GM19395 (cell line): Measurements from ENCODE around the gene RHOV.

ENCODE experiments used
- ATAC-seq: cut with Tn5 transposase; IDR thresholded peaks from one replicate; pipeline ENCODE4 v1.9.1; 2021; ENCODE audit warnings: mild to moderate bottlenecking, moderate library complexity; ENCODE audit not compliant: unreplicated experiment

RHOV gene

DNA sequence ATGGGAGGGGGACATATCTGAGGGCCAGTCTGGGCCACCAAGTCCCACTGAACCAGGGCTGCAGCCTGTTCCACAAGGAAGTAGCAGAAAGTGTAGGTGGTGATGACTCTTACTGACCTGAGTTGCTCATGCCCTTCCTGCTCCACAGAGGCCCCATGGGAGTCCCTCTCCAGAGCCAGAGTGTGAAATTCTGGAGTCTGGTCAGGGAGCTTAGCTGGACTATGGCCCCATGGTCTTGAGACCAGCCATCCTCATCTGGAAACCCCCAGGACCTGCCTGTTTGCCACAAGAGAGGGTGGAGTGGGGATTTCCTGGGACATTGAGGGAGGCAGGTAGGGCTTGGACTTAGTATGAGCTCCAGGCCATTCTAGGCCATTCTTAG is 27.2 kb downstream of the RHOV start:
- ATAC-seq, result no peak

DNA sequence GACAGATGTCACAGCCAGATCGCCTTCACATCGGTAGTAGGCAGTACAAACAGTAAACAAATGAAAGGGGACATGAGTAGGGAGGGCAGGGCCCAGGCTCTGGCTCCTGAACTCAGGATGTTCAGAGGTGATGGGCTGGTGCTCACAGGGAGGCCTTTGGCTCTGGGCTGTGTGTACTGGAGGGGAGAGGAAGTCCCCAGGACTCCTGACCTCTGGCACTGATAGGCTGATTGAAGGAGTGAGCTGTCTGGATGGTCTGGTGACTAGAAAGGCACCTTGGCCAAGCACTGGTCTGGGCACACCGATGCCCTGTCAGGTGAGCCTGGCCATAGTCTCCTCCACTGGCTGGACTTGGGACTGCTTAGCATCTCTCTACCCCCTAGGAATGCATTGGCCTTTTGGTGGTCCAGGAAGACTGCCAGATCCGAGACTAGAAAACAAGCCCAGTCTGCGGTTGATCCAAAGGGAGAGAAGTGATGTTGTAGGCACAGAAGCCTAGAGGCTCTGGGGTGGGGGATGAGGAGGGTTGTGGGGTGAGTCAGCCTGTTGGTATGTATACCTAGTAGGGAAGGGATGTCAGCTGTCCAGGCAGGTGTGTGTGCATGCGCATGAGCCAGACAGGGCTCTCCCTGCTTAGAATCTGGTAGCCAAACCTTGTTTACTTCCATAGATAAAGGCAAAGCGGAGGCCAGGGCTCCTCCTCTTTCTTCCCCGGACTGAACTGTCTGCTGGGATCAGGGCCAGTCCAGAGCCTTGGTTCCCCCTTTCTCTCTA is 28.3 kb downstream of the RHOV start:
- no peak for ATAC-seq

DNA sequence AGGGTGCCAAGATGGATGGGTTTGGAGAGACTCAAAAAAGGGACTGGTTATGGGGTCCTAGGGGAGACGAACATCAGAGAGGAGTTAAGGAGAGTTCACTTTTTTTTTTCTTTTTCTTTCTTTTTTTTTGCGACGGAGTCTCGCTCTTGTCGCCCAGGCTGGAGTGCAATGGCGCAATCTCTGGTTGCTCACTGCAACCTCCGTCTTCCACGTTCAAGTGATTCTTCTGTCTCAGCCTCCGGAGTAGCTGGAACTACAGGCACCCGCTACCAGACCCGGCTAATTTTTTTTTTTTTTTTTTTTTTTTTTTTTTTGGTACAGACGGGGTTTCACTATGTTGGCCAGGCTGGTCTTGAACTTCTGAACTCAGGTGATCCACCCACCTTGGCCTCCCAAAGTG is 29.0 kb downstream of the RHOV start:
- ATAC-seq, result no peak

DNA sequence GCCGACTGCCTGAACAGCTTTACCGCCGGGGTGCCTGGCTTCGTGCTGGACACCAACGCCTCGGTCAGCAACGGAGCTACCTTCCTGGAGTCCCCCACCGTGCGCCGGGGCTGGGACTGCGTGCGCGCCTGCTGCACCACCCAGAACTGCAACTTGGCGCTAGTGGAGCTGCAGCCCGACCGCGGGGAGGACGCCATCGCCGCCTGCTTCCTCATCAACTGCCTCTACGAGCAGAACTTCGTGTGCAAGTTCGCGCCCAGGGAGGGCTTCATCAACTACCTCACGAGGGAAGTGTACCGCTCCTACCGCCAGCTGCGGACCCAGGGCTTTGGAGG is 29.4 kb downstream of the RHOV start:
- ATAC-seq, result no peak

DNA sequence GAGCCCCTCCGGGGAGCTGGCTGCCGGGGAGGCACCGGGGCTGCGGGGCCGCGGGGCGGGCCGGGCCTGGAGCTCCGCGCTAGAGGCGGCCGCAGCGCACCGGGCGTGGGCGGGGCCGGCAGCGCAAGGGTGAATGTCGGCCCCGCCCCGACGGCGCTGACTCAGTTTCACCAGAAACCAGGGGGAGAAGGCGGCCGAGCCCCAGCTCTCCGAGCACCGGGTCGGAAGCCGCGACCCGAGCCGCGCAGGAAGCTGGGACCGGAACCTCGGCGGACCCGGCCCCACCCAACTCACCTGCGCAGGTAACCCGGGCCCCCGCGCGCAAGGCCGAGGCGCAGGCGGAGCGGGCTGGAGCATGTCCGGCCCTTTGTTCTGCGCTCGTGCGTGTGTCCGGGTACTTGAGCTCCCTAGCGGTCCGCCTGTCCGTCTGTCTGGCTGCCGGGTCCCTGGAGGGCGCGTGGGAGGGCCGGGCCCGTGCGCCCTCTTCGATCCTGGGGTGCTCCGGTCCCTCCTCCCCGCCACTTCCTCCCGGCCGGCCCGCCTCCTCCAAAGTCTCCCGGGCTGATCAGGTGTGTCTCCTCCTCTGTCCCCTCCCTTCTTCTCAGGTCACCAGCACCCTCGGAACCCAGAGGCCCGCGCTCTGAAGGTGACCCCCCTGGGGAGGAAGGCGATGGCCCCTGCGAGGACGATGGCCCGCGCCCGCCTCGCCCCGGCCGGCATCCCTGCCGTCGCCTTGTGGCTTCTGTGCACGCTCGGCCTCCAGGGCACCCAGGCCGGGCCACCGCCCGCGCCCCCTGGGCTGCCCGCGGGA is 29.9 kb downstream of the RHOV start, which contains the start of gene SPINT1:
SPINT1 (plus strand) TSS at position 164 of the 811 bp plus-strand sequence; CDS start at position 671, 507 bp downstream.
- no peak for ATAC-seq

DNA sequence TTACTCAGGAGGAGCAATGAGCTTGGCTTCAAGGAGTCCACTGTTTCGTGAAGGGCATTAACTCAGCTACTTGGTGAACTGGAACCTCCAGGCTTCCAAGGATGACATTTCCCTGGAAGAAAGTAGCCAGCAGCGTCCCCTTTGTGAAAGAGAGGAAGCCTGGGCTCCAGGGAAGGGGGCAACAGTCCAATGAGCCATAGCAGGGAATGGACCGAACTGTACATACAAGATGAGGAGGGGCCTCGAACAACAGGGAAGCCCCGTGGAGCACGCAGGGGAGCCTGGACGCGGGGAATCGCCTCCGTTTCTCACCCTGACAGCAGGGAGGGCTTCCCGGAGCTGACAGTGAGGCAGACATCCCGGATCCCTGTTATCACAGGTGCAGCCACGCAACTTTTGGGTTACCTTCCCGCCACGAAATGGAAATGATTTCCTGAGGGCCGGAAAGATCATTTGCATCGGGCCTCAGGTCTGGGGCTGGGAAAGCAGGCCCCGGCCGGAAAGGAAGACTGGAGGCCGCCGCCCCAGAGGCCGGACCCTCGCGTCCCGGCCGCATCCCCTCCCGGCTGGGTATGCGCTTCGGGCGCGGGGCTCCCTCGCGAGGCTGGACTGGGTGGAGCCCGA is 30.7 kb downstream of the RHOV start:
- no peak for ATAC-seq

DNA sequence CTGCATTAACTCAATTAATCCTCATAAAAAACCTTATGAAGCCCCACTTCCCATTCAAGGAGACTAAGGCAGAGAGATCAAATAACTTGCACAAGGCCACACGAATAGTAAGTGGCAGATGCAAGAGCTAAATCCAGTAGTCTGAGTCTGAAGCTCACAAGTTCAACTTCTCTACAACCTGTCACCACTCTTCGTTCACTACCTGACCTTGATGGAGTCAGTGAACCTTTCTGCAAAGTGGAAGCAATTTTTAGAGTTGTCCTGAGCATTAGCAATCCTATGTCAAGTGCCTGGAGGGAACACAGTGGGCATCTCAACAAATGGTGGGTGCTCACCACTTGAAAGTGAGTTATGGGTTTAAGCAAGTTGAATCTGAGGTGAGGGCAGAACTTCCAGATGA is 32.3 kb downstream of the RHOV start:
- no peak for ATAC-seq

DNA sequence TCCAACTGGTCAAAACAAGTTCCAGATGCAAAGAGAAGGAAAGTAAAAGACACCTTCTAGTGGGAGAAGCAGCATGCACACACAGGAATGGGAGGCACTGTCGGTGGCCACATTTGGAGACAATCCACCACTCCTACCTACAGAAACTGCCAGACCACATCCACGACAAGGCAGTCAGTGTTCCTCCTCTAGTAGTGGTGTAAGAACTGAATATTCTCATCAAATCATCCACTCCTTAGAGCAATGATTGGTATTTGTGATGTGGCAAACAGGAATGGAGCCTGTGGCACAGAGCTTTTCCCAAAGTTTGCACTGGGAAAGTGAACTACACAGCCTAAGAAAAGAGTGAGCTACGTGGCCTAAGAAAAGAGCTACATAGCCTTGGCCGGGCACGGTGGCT is 35.3 kb downstream of the RHOV start:
- no peak for ATAC-seq

DNA sequence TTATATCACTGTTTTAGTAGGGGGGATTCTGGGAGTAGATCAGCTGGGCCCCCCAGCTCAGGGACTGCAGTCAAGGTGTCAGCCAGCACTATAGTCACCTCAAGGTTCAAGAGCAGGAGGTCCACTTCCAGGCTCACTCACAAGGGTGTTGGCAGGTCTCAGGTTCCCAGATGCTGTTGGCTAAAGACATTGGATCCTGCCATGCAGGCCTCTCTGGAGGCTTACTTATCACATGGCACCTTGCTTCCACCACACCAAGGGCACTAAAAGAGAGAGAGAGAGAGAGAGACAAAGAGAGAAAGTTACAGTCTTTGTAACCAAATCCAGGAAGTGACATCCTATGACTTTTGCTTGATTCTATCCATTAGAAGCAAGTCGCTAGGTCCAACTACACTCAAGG is 38.0 kb downstream of the RHOV start:
- no peak for ATAC-seq

DNA sequence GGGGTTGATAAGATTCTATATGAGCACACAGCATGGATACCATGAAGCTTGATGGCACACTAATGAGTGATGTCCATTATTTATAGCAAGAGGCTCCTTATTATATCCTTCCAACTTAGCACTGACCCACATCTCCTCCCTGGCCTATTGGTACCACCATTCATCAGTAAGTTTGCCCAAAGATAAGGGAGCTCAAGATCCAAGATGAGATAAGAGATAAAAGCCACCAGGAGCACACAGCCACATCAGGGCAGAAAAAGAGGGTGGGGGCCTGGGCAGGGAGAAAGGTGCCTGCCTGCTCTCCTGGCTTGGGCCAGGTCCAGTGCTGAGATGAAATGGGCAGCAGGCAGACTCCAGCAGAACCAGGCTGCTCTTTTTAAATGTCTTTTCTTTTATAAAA is 41.1 kb downstream of the RHOV start:
- no peak for ATAC-seq

DNA sequence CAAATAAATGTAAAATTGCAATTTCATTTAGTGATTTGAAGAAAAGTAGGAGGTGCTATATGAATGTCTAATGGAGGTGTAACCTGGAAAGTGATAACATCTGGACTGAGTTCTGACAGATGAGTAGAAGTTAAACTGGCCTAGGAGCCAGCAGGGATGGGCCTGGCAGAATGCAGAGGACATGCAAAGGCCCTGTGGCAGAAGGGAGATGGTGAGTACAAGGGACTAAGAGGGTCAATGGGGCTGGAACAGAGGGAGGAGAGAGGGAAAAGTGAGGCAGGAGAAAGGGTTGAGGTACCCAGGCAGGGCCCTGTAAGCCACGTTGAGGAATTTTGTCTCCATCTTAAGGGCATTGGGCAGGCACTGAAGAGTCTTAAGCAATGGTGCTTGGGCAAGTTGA is 42.2 kb downstream of the RHOV start:
- ATAC-seq, result no peak

DNA sequence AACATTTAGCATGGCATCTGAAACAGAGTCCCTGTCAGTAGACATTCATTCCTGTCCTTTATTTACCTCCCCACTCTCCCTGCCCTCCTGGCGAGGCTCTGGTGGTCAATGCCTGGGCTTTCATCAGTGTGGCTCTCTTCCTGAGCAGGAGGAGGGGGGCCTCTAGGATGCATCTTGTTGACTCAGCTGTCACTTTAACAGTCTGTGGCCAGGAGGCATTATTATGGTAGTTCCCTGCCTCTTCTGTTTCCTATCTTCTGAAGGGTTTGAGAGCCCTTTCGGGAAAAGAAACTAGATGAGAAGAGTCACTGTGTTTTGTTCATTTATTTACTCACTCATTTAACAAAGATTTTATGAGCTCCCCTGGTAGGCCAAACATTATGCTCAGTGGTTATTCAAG is 43.1 kb downstream of the RHOV start:
- ATAC-seq, result no peak

DNA sequence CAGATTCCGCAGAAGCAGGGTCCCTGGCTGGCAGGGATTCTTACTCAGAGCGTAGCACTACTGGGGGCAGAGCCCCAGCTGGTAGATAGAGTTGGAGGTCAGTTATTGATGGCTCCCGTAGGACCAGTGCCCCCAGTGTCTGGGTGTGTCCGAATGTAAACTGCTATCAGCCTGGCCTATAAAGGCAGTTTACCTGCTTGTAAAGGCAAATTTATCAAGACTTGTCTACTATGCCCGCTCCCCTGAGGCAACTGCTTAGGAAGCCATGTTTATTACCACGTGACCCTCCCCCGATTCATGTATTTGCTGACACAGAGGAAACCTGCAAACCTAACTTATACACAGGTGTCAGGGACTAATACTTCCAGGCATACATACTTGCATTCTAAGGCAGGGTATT is 44.9 kb downstream of the RHOV start:
- ATAC-seq, result no peak

DNA sequence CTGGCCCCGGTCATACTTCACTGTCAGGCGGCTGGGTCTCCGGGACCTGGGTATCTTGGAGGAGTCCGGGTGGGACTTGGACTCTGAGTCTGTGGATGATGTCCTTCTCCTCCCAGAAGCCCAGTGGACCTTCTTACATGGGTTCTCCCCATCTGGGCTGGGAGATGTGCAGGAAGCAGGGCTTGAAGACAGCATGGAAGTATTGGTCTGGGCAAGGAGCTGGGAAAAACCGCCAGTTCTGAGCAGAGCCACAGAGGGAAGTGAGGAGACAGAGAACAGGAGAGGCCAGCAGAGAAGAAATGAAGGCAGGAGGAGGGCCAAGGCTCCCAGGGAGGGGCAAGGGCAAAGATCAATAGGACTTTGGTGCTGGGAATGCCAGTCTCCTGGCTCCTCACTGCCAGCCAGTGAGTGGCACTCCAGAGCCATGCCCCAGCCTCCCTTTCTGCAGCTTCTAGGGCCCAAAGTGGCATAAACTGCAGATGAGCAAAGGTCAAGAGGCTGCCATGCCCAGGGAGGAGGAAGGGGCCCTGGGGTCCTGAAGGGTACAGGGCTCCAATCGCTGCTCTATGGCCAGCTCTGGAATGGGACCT is 45.5 kb downstream of the RHOV start, which contains the start of gene PPP1R14D:
PPP1R14D (minus strand) TSS at position 262 of the 590 bp plus-strand sequence; CDS start at position 195, 67 bp downstream.
- no peak for ATAC-seq

DNA sequence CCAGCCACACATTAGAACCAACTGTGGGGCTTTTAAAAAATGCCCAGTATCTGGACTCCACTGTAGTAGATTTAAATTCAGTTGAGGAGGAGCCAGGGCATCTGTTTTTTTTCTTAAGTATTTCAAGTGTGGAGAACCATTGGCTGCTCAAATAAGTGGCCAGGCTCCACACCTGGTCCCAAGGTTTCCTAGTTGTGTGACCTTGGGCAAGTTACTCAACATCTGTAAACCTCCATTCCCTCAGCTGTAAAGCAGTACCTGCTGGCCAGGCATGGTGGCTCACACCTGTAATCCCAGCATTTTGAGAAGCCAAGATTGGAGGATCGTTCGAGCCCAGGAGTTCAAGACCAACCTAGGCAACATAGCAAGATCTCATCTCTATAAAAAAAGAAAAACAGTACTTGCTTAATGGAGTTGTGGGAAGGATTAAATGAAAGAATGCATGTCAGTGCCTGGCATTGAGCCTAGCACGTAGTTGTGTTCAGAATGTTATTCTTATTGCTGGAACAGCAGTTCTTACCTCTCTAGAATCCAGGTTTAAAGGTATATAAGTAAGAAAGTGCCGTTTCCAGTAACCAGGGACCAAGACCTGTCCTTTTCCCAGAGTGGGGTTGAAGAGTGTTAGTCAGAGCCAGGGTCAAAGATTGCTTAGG is 47.5 kb downstream of the RHOV start:
- ATAC-seq, result no peak

DNA sequence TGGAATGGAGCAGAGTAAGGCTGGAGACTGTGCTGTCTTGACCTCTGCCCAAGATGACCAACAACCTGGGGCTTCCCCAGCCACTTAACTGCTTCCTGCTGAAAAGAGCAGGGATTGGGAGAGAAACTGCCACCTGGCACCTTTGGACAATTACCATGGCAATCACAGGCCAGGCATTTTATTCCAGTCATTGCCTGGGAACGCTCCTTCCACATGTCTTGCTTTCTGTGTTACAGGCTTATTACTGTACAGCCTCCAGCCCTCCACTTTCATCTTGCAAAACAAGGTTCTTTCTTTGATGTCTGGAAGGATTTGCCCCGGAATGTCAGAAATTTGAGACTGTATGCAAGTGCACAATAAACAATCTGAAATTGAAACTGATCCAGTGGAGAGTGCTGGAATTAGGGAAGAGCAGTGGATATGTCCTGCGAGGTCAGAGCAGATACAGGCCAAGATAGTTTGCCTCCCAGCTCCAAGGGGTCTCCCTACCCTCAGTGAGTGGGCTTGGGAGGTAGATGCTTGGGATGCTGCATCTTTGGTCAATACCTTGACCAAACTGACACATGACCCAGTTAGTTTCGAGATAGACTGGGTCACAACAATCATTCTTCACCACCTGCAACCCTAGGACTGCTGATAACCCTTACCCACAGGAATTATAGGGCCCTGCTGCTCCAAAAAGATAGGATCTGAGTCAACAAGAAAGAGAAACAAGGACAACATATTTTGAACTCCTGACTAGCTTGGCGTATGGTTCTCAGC is 48.2 kb downstream of the RHOV start:
- no peak for ATAC-seq

DNA sequence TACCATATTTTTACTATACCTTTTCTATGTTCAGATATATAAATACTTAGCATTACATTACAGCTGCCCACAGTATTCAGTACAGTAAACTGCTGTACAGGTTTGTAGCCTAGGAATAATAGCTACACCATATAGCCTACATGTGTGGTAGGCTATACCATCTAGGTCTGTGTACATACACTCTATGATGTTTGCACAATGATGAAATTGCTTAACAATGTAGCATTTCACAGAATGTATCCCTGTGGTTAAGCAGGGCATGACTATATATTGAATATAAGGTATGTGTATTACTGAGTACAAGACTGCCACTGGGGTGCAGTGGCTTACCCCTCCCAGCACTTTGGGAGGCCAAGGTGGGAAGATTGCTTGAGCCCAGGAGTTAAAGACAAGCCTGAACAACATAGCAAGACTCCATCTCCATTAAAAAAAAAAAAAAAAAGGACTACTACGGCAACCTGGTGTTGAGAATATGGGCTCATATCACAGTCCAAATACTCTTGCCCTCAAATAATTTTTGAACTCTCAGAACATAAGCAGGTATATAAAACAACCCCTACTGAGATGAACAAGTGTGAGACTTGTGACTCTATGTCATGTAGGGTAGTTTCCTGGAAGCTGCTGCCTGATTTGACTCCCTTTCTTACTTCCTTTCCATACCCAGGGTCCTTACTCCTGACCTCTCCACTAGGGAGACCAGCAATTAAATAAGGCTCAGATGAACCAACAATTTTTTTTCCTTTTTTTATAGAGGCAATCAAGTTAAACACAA is 50.3 kb downstream of the RHOV start:
- no peak for ATAC-seq
